Mesothelial cell of epicardium (in vitro differentiated cells): Measurements from ENCODE around the gene HDDC3. TPM values are rescaled to one million over a fixed set of nuclear protein-coding genes. Genes with fewer than 3 reads are reported as not detected.
A peak's percentile ranks its signal among the peaks of the same experiment; 100 is the strongest.

Source experiments
- DNase-seq, 2 experiments: peaks; one replicate each; pipeline ENCODE4 v3.0.0; 2021; ENCODE audit warnings: low spot score in 2 of 2; ENCODE audit not compliant: unreplicated experiment in 2 of 2
- H3K27ac Mint-ChIP-seq: 2 replicates; pipeline ENCODE4 v1.8.0; 2021; ENCODE audit warnings: mixed read lengths
- H3K27me3 Mint-ChIP-seq: 2 replicates; pipeline ENCODE4 v1.8.0; 2021; ENCODE audit warnings: low read depth, mixed read lengths
- H3K36me3 Mint-ChIP-seq: 2 replicates; pipeline ENCODE4 v1.8.0; 2021; ENCODE audit warnings: mixed read lengths
- H3K4me1 Mint-ChIP-seq: 2 replicates; pipeline ENCODE4 v1.8.0; 2021; ENCODE audit warnings: mixed read lengths
- H3K4me3 Mint-ChIP-seq: 2 replicates; pipeline ENCODE4 v1.8.0; 2021; ENCODE audit warnings: mild to moderate bottlenecking, moderate library complexity, mixed read lengths
- H3K9me3 Mint-ChIP-seq: 2 replicates; pipeline ENCODE4 v1.8.0; 2021; ENCODE audit warnings: mixed read lengths
- total RNA-seq: library from RNA; stranded (reverse); gene quantifications from 3 replicates; pipeline ENCODE4 v1.2.1, GENCODE V29; 2021
- TF ChIP-seq, protein P1 (sequence below): fragments of 200-600 bp; sonication (generic); IDR thresholded peaks from one replicate; pipeline ENCODE4 v1.5.0; 2021; ENCODE audit warnings: antibody characterized with exemption; ENCODE audit not compliant: unreplicated experiment

The HDDC3 gene
- total RNA-seq, 1 donor from 2014 or later, result 11.9 TPM

GRCh38 chr15:90952901-90953677, 20.7 kb upstream of the HDDC3 start:
- DNase-seq, result no peak
- Mint-ChIP-seq H3K27ac (no peak overlapping the region), H3K4me1 (peaks cover 16% of the 10 kb centered on the region), H3K9me3 (no peaks in the 10 kb centered on the region), H3K36me3 (peaks cover 21% of the 10 kb centered on the region), H3K4me3 (peak overlapping the region; percentile 17), H3K27me3 (no peaks in the 10 kb centered on the region)
- TF ChIP-seq, protein P1, sequence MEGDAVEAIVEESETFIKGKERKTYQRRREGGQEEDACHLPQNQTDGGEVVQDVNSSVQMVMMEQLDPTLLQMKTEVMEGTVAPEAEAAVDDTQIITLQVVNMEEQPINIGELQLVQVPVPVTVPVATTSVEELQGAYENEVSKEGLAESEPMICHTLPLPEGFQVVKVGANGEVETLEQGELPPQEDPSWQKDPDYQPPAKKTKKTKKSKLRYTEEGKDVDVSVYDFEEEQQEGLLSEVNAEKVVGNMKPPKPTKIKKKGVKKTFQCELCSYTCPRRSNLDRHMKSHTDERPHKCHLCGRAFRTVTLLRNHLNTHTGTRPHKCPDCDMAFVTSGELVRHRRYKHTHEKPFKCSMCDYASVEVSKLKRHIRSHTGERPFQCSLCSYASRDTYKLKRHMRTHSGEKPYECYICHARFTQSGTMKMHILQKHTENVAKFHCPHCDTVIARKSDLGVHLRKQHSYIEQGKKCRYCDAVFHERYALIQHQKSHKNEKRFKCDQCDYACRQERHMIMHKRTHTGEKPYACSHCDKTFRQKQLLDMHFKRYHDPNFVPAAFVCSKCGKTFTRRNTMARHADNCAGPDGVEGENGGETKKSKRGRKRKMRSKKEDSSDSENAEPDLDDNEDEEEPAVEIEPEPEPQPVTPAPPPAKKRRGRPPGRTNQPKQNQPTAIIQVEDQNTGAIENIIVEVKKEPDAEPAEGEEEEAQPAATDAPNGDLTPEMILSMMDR, result no peak

DNA sequence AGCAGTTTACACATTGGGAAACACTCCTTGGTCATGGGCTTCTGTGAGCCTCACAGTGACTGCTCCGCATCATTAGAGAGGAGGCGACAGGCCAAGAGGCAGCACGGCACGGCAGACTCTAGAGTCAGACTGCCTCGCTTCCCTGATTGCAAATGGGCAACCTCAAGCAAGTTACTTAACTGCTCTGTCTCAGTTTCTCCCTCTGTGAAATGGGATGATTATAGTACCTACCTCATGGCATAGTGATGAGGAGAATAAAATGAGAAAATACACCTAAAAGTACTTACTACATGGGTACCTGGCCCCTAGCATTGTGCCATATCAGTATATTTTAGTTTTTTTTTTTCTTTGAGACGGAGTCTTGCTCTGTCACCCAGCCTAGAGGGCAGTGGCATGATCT, 18.3 kb upstream of the HDDC3 start:
- H3K36me3 Mint-ChIP-seq, result peaks cover 27% of the 10 kb centered on the region
- DNase-seq, result no peak
- H3K4me3 Mint-ChIP-seq, result no peak overlapping the region
- no peaks in the 10 kb centered on the region for H3K9me3 Mint-ChIP-seq
- peaks cover 3% of the 10 kb centered on the region for H3K4me1 Mint-ChIP-seq
- H3K27me3 Mint-ChIP-seq, result no peaks in the 10 kb centered on the region
- TF ChIP-seq, protein P1, result no peak
- H3K27ac Mint-ChIP-seq, result no peak overlapping the region

DNA sequence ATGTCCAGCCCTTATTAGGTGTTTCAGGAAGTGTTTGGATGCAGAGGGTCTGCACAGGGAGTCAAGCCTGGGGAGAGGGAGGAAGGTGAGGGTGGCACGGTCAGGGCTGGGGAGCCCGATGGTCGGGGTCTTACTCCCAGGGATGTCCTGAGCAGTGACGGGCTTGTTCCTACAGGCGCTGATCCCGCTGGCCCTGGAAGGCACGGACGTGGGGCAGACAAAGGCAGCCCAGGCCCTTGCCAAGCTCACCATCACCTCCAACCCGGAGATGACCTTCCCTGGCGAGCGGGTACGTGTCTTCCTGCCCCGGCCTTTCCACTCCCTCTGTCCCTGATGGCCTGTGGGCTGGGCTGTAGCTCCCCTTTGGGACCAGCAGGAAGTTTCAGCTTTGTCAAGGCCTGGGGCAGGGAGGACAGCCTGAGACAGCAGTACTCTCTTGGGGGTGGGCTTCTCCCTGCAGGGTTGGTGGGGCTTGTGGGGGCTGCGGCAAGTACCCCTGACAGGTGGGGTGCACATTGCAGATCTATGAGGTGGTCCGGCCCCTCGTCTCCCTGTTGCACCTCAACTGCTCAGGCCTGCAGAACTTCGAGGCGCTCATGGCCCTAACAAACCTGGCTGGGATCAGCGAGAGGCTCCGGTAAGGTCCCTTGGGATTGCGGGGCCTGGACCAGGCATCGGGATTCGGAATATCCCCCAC, 17.8 kb upstream of the HDDC3 start:
- Mint-ChIP-seq H3K36me3 (peaks cover 27% of the 10 kb centered on the region), H3K27ac (no peak overlapping the region), H3K9me3 (no peaks in the 10 kb centered on the region), H3K27me3 (no peaks in the 10 kb centered on the region), H3K4me1 (peaks cover 1% of the 10 kb centered on the region), H3K4me3 (no peak overlapping the region)
- TF ChIP-seq, protein P1, result no peak
- no peak for DNase-seq

DNA sequence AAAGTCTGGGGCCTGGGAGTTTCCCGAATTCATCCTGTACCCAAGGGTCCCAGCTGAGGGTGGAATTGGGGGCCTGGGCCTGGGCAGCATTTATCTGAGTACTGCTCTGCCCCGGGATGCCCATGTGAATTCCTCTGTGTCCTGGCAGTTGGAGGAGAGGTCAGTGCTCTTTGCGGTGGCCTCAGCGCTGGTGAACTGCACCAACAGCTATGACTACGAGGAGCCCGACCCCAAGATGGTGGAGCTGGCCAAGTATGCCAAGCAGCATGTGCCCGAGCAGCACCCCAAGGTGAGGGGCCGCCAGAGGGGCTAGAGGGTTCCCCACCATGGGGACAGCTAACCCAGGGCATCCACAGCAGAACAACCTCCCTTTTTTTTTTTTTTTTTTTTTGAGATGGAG, 16.2 kb upstream of the HDDC3 start:
- H3K27me3 Mint-ChIP-seq, result no peaks in the 10 kb centered on the region
- no peaks in the 10 kb centered on the region for H3K4me1 Mint-ChIP-seq
- H3K27ac Mint-ChIP-seq, result no peak overlapping the region
- TF ChIP-seq, protein P1, result no peak
- no peak overlapping the region for H3K4me3 Mint-ChIP-seq
- no peak for DNase-seq
- H3K36me3 Mint-ChIP-seq, result peaks cover 35% of the 10 kb centered on the region
- no peaks in the 10 kb centered on the region for H3K9me3 Mint-ChIP-seq

GRCh38 chr15:90947577-90948357, 15.4 kb upstream of the HDDC3 start:
- TF ChIP-seq, protein P1, result no peak
- Mint-ChIP-seq H3K4me3 (no peak overlapping the region), H3K36me3 (peaks cover 42% of the 10 kb centered on the region), H3K9me3 (no peaks in the 10 kb centered on the region), H3K4me1 (no peaks in the 10 kb centered on the region), H3K27me3 (no peaks in the 10 kb centered on the region), H3K27ac (no peak overlapping the region)
- DNase-seq, result no peak
